NB4 (cell line): Measurements from ENCODE around the gene PRX.
"Not testable (repeated sequence)": the region's sequence is repeated elsewhere in the genome, so short reads cannot be mapped to it uniquely, and the experiment has no call there.

ENCODE experiments used
- POLR2A ChIP-seq: IDR thresholded peaks from 2 replicates; pipeline ENCODE4 v1.6.1; 2011; ENCODE audit warnings: mild to moderate bottlenecking; ENCODE audit not compliant: insufficient read length; ENCODE audit errors: extremely low read depth
- TF ChIP-seq, protein P1 (sequence below): IDR thresholded peaks from one replicate; pipeline ENCODE4 v1.5.1; 2012; ENCODE audit warnings: low read depth, low read length

DNA sequence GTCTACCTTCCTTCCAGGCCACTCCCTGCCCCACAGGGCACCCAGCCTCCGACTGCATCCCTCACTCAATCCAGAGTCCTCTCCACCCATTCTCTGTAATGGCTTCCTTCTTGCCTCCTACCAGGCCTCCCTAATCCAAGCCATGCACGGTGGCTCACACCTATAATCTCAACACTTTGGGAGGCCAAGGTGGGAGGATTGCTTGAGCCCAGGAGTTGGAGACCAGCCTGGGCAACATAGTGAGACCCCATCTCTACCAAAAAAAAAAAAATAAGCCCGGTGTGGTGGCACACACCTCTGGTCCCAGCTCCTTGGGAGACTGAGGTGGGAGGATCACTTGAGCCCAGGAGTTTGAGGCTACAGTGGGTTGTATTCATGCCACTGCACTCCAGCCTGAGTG is 42.9 kb downstream of the PRX start:
- TF ChIP-seq POLR2A = not testable (repeated sequence)
- TF ChIP-seq, protein P1, sequence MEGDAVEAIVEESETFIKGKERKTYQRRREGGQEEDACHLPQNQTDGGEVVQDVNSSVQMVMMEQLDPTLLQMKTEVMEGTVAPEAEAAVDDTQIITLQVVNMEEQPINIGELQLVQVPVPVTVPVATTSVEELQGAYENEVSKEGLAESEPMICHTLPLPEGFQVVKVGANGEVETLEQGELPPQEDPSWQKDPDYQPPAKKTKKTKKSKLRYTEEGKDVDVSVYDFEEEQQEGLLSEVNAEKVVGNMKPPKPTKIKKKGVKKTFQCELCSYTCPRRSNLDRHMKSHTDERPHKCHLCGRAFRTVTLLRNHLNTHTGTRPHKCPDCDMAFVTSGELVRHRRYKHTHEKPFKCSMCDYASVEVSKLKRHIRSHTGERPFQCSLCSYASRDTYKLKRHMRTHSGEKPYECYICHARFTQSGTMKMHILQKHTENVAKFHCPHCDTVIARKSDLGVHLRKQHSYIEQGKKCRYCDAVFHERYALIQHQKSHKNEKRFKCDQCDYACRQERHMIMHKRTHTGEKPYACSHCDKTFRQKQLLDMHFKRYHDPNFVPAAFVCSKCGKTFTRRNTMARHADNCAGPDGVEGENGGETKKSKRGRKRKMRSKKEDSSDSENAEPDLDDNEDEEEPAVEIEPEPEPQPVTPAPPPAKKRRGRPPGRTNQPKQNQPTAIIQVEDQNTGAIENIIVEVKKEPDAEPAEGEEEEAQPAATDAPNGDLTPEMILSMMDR = not testable (repeated sequence)
